C4-2B (cell line): ENCODE measurements around the gene LRCH1.

Experiments
- H3K27ac ChIP-seq: fragments of 450-650 bp; 2 replicates; pipeline ENCODE4 v1.5.1; 2017
- CTCF ChIP-seq: fragments of 450-650 bp; conservative IDR thresholded peaks from 2 replicates; pipeline ENCODE4 v1.5.1; 2017; ENCODE audit warnings: mild to moderate bottlenecking
- ZFX ChIP-seq: fragments of 450-650 bp; IDR thresholded peaks from 2 replicates; pipeline ENCODE4 v1.6.1; 2017

LRCH1 gene

GRCh38 chr13:46663206-46664037, 110.5 kb downstream of the LRCH1 start:
- TF ChIP-seq CTCF (no peak), ZFX (no peak)
- no peak overlapping the region for H3K27ac ChIP-seq

DNA sequence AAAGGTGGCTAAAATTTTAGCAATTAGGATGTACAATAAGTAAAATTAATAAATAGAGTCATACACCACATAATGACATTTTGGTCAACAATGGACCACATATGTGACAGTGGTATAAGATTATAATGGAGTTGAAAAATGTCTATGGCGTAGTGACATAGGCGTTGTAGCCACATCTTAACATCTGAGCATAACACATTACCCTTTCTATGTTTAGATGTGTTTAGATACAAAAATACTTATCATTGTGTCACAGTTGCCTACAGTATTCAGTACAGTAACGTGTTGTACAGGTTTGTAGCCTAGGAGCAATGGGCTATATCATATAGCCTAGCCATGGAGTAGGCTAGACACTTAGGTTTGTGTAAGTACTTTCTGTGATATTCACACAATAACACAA, 111.2 kb downstream of the LRCH1 start:
- TF ChIP-seq CTCF (no peak), ZFX (no peak)
- no peak overlapping the region for H3K27ac ChIP-seq

- H3K27ac ChIP-seq, result no peak overlapping the region; the same call in 1 of the 2 replicates
Observed at GRCh38 chr13:46665248-46665632, 112.3 kb downstream of the LRCH1 start.

GRCh38 chr13:46665633-46666482, 112.9 kb downstream of the LRCH1 start:
- no peak overlapping the region; the same call in 1 of the 2 replicates for H3K27ac ChIP-seq
- TF ChIP-seq ZFX (no peak), CTCF (no peak)

More at GRCh38 chr13:46665248-46665632, 112.3 kb downstream of the LRCH1 start:
- no peak for TF ChIP-seq CTCF
- no peak for TF ChIP-seq ZFX

GRCh38 chr13:46666727-46667456, 113.9 kb downstream of the LRCH1 start:
- H3K27ac ChIP-seq, result no peak overlapping the region
- TF ChIP-seq ZFX (no peak), CTCF (no peak)

DNA sequence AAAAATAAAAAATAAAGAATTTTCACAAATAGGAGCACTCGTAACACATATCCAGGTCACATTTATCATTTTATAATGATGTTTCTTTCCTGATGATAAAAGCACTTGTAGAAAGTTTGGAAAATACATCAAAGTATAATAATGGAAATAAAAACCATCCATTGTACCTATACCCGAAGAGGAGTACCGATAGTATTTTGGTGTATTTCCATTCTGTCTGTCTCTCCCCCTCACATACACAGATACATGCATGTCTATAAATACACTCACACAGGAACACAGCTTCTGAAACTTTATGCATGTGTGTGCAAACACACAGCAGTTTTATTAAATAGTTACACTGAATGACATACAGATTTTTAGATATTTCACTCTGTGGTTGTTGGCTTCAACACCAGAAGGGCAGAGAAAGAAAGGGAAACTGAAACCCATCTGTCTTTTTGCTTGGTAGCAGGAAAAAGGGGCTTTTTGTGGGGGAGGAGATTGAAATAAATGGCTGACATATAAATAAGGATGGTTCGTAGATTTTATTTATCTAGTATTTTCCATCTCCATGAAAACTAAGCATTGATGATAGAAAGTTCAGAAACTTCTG, 114.8 kb downstream of the LRCH1 start:
- TF ChIP-seq ZFX (no peak), CTCF (no peak)
- no peak overlapping the region for H3K27ac ChIP-seq
